Stimulated activated CD8-positive, alpha-beta memory T cell treated with anti-CD3 and anti-CD28 coated beads, Interleukin-4, amount 100 ng/mL, for 4 hours (primary cell): ENCODE measurements around the gene SNED1.

Experiments
- DNase-seq, 2 donors: peaks; one replicate each; pipeline ENCODE4 v3.0.0-alpha.2; 2020; ENCODE audit warnings: low read depth in 2 of 2, low spot score in 1 of 2

The SNED1 gene

DNA sequence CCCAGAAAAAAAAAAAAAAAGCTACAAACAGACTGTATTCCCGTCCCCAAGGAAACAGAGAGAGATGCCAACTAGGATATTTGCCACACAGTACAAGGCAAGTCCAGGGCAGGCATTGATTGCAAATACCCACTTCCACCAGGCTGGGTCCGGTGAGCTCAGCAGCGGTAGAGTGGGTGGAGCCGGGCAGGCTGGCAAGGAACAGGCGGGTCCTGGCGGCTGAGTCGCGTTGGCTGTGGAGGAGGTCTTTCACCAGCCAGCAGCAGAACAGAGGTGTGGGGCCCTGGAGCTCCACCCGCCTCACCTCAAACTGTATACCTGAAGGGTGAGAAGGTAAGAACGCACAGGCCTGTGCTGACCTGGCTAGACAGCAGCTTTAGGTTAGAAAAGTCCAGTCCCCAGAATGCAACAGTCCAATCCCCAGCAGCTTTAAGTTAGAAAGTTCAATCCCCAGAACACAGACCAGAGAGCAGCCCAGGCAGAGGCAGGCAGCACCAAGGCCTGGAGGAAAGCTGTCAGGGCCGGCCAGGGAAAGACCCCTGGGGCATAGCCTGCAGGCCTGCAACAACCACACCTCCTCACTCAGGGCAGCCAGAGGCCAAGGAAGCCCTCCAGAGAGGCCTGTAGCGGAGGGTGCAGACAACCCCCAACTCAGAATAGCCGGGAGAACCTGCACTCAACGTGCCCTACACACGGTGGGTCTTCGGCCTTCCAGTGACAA lies 125.6 kb downstream of the SNED1 start:
- no peak for DNase-seq

DNA sequence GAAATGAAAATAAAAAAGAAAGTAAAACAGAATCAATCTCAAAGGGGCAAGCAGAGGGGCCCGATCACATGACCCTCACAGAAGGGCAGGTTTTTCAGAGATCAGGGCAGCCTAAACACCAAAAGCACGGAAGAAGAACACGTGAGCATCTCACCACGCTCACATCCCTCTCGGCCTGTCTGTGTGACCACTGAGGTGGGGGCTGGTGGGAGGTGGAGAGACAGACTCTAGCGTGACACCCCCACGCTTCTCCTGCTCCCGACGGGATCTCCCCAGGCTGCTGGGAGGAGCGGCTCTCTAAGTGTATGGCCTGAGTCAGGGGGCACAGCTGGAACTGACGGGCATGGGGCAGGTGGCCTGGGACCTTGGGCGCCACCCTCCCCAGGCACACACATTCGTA lies 127.2 kb downstream of the SNED1 start:
- no peak for DNase-seq

DNA sequence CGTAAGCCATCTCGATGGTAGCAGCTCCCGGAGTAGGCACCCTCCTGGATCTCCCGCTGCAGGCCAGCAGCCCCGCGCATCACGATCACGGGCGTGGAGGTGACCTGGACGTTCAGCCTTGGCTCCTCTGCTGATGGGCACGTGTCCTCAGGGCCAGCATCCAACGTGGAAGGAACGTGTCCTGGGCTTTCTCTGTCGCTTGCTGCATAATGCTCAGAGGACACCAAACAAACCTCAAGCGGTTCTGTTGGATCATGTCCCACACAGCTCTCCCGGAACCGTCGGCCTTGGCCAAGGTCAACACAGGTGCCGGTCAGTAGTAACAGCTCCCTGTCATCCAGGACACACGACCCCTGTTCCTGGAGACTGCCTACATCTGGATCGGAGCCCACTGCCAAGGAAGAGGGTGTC lies 127.8 kb downstream of the SNED1 start:
- DNase-seq: no peak

DNA sequence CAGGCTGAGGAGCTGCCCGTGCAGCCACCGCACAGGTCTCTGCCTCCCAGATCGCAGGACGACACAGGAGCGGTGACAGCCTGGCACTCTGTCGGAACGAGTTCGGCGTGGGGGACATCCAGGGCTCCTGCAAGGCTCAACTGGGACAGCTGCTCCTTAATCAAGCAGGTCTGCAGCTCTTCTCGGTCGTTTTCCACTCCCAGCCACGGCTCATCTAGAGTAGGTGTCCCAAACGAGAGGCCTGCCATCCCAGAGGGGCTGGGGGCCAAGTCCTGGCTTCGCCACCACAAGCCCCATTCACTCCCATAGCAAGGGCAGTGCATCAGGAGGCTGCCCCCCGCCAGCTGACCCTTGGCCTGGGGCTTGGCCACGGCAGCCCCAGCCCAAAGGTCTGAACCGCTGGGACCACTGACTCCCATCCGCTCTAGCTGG lies 128.4 kb downstream of the SNED1 start:
- DNase-seq: no peak

DNA sequence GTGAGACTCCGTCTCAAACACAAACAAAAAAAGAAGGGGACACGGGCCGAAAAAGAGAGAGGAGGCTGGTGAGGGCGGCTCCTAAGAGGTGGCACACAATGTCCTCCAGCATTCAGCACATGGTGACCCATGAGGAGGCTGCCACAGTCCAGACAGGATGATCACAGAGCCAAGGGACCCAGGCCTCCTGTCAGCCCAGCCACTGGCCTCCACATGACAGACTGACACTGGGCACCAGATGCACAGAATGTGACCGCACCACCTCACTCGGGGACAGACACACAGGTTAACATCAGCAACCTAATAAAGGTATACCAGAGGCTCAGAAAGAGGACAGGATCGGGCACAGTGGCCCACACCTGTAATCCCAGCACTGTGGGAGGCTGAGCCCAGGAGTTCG lies 129.8 kb downstream of the SNED1 start:
- no peak for DNase-seq

DNA sequence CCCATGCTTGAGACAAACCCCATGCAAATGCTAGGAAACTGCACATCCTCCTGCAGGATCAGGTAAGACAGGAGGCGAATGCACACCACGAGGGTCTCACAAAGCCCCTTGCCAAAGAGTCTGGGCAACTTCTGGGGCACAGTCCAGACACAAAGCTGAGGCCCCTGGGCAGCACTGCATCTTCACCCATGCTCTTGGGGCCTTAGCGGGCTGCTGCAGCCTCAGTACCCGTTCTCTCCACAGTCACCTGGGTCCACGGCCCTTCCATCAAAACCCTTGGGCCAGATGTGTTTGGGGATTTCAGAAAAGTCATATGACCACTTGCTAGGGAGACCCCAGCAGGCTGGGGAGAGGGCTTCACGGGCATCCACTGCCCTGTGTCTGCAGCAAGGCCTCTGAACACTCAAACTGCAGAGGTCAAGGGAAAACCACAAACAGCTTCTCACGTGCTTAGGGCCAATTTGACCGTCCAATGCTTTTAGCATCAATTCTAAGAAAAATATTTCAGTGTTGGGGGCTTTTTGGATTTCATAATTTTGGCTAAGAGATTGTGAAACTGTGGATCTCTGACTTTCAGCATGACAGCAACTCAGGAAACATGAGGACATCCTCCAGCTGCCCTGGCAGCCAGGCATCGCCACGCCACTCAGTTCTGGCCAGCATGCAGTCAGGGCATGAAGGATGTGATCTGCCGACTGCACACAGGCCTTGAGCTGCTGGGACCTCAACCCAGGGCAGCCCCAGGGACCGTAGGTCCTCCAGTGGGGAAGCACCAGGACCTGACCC lies 130.9 kb downstream of the SNED1 start:
- no peak for DNase-seq

DNA sequence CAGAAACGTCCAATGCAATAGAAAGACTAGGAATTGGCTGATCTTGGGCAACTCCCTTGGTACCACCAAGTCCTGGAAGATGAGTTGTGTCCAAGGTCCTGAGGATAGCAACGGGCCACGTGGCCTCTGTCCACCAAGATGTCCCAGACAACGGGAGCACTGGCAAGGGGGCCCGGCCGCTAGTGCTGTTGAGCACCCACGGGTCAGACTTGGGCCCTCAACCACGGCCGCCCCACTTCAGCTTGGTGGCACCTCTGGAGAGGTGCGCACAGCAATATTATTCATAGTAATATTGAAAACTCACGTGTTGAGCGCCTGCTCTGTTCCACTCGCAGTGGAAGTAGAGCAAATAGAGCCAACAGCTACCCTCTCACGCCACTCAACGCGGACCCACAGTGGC lies 131.9 kb downstream of the SNED1 start:
- no peak for DNase-seq

DNA sequence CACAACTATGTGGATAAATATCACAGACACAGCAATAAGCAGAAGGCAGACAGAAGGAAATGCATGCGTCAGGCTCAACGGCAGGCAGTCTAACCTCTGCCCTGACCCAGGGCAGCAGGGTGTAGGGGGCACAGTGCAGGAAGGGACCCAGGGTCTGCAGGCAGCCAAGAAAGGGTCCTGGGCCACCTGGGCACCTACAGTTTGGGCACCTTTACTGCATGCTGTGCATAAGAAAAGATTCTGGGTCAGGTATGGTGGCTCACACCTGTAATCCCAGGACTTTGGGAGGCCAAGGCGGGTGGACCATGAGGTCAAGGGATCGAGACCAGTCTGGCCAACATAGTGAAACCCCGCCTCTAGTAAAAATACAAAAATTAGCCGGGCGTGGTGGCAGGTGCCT lies 133.1 kb downstream of the SNED1 start:
- no peak for DNase-seq

DNA sequence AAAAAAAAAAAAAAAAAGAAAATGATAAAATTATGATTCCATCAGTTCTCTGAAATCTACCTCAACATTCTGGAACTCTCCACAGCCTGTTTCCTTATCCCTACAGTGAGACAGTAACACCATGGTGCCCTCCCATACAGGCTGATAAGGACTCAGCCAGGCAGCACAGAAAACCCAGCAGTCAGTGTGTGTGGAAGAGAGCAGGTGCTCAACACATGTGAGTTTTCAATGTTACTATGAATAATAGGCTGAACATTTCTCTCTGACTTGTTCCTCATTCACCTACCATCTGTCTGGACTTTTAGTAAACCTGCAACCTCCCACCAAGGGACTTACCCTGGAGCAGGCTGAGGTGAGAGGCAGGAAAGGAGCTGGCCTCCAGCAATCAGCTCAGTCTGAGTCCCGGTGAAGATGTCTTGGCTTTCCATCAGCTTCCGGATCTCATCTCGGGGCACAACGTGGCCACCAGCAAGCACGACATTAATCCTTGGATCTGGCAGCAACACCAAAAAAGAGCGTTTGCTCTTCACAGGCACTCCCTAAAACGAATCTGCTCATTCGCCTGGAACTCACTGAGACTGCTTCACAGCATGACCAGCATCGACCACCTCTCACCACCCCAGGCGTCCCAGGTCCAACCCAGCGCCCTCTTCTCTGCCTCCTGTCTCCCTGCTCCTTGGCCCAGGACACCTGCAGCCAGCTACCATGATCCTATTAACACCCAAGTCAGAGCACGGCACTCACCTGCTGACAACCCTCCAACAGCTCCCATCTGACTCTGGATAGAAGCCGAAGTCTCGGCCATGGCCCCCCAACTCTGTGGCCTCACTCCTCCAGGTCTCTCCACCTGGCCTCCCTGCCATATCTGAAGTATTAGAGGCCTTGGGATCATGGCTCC lies 134.4 kb downstream of the SNED1 start:
- no peak for DNase-seq

DNA sequence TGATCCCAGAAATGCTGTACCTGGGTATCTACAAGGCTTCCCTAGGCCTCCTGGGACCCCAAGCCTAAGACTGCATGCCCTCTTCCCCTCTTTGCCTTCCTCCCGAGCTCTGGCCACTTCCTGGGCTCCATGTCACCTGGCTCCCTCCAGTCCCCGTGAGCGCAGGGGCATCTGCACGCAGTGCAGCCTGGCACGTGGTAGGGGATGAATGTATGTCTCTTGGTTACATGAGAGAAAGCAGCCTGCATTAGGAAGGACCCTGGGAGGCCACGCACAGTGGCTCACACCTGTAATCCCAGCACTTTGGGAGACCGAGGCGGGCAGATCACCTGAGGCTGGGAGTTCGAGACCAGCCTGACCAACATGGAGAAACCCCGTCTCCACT lies 135.0 kb downstream of the SNED1 start:
- no peak for DNase-seq

DNA sequence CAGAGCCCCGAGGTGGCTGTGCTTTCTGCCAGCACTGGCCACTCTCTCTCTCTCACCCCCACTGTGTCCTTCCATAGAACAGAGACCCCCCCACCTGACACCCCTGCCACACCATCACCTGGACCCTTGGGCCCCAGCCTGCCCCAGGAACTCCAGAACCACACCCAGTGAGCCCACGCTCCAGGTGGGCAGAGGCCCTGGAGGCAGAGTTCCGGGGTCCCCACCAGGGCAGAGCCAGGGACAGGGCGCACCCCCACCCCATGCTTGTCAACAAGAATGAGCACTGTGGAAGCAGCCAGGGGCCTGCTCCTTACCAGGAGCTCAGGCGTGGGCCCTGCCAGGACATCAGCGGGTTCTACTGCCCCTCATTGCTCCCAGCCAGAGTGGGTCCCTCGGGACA lies 136.3 kb downstream of the SNED1 start:
- no peak for DNase-seq

DNA sequence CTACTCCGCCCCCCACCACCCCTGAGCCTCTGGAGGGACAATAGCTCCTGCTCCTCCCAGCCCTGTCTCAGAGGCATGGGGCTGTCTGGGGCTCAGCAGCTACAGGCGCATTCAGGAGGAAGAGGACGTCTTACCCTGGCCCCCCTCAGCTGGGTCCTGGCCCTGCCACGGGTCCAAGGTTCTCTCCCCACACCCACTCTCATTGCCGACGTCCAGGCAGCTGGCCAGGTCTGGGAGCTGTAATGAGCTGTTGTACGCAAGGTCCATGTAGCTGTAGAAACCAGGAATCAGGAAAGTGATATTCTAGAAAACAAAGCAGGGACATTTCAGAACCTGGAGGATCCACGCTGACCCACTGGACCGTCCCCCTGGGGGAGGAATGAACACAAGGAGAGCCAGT lies 137.3 kb downstream of the SNED1 start:
- no peak for DNase-seq

DNA sequence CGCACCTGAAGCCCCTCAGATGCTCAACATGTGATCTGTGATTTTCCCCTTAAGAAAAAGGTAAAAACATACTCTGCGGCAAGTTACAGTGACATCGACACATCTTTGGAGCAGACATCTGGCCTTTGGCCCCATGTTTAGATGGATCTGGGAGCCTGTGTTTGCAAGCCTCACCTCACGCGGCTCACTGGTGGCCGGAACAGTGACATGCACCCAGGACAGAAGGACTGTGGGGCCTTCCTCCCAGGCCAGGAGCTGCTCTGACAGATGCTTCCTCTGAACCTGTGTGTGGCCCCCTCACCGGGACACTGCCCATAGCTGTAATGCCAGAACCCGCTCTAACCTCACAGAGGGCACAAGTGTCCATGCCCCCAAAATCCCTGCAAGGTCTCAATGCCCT lies 137.8 kb downstream of the SNED1 start:
- DNase-seq: no peak

DNA sequence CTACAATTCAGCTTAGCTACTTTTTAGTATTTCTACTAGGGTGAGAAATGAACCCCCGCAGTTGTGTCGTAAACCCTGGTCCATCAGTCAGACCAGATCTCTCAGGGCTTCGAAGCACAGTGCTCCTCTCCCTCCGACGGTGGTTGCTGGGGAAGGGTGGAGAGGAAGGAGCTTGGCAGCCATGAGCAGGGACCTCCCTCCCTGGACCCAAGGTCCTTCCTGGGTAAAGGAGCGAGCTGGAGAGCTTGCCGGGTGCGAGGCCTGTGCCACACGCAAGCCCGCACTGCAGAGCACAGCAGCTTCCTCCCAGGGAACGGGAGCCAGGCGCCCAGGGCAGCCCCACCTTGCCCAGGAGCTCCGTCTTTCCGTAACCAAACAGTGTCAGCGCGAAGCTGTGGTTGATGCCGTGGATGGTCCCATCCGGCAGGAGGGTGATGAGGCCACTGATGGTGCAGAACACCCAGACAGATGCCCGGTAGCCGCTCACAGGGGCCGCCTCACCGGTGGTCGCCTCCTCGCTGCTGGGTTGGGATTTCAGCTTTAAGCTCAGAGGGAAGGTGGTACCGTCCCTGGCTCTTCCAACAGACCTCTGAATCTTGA lies 138.3 kb downstream of the SNED1 start:
- no peak for DNase-seq

DNA sequence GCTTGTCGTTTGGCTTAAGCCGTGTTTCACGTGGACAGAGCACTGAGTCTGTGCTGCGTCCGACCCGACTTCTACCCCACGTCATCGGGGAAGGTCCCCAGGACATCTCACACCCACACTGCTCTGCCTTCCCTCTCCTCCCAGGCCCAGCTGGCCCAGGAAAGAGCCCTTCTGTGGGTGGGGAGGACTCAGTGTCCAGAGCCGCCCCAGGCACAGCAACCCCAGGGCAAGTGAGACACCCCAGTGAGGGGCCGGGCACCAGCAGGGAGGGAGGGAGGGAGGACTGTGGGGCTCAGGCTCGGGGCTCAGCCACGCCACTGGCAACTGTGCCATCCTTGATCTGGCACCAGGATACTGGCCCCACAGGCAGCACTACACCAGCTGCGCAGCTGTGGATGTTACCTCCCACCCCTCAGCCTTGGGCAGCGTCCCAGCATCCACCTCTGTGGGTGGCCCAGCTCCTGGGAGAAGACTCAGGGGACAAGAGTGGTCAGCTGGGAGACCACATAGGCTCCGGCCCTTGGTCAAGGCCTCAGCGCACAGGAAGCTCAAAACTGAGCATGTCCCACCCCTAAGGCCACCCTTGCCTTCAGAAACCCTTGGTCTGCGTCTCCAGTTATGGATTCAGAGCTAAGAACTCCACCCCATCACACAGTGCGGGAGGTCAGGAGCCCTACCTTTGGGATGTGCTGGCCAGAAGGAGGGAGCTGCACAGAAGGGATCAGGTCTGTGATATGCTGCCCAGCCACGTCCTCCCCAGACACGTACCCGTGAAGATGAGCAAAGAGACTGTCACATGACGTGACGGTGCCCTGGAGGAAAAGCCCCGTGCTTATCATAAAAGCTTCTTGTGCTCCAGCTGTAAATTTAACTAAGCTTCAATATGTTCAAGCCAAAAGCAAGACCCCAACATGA lies 139.1 kb downstream of the SNED1 start:
- DNase-seq: no peak

DNA sequence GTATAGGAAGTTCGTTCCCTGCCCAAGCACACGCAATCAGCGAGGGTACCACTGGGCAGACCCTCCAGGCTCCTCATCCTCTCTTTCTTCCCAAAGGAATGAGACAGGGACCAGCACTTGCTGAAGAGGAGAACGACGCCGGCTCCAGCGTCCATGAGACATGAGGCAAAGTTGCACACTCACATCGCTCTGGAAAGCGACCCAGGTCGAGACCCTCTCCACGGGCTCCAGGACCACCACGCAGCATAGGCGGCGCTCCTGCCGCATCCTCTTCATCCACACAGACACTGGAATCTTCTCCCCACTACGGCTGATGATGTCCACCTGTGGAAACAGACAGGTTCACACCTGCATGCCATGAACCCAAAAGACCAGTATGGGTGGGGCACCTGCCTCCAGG lies 140.1 kb downstream of the SNED1 start:
- DNase-seq: no peak

DNA sequence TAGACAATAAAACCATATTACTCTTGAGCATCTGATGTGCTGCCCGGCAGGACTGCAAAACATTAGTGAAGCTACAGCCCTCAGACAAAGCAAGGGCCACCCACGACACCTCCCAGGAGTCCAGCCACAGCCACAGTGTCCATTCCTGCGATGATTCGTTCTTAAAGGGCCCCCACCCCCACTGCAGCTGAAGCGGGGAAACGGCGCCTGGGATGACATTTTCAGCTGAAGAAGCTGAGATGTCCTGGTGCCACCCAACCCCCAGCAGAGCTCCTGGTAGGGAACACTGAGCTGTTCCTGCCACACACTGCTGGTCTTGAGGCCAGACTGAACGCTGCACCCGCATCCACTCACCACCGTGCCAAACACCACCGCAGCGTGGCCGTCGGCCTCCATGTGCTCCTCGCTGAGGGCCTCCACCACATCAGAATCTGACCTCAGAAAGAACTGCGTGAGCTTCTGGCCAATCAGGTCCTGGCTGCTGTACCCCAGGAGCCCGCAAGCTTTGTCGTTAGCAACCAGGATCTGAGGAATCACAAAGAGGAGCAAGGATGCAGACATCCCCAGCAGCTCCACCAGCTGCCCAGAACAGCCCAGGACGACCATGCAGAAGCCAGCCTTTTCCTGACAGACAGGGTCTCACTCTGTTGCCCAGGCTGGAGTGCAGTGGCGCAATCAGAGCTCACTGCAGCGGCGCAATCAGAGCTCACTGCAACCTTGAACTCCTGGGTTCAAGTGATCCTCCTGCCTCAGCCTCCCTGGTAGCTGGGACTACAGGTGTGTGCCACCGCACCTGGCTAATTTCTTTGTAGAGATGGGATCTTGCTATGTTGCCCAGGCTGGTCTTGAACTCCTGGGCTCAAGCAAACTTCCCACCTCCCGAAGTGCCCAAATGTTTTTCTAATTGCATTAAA lies 141.4 kb downstream of the SNED1 start:
- DNase-seq: no peak

DNA sequence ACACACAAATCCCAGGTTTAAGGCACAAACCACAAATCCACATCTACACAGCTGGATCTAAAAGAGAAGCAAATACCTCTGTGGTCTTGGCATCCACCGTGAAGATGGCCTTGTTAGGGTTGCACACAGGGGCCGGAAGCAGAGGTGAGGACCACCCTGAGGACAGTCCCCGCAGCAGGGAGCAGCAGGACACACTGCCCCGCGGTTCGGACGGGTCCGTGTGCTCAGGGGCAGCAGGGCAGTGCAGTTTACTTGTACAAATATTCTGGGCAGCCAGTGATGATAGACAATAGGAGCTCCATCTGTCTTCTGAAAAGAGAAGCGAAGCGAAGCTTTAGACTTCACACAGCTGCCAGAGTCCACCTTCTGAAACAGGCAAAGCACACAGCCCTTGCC lies 142.0 kb downstream of the SNED1 start:
- no peak for DNase-seq

DNA sequence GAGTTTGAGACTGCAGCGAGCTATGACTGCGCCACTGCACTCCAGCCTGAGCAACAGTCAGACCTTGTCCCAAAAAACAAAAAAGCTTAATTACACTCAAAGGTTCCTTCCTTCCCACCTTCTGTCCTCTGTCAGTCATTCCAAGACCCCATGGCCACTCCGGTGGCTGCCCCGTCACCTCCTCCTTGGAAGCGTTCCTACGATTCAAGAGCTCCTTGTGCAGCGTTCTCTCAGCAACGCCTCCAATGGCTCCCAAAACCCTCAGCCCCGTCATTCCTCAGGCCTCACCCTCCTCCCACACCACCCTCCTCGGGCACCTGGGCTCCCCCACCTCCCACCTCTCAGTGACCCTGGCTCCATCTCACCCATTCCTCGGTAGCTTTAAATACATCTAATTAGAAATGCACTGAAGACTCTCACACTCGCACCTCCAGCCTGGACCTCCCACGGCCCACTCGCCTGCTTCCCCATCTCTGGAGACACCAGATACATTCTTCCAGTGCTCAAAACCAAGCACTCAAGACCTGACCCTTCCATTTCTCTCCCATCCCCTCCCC lies 142.9 kb downstream of the SNED1 start:
- no peak for DNase-seq
